Colonic mucosa (tissue), 4 donors: ENCODE data around the gene STARD5. TPM values are rescaled to one million over a fixed set of nuclear protein-coding genes. Genes with fewer than 3 reads are reported as not detected.
A peak's percentile ranks its signal among the peaks of the same experiment; 100 is the strongest.

Experiments used
- DNase-seq: peaks from one replicate; pipeline ENCODE4 v3.0.0-alpha.2; 2020
- H3K27ac ChIP-seq: fragments of 200-600 bp; one replicate; pipeline ENCODE4 v1.8.0; 2021
- H3K27me3 ChIP-seq: fragments of 200-600 bp; one replicate; pipeline ENCODE4 v1.8.0; 2021
- H3K36me3 ChIP-seq: fragments of 200-600 bp; one replicate; pipeline ENCODE4 v1.8.0; 2021
- H3K4me1 ChIP-seq: fragments of 200-600 bp; one replicate; pipeline ENCODE4 v1.8.0; 2021; ENCODE audit warnings: mild to moderate bottlenecking
- H3K4me3 ChIP-seq: fragments of 200-600 bp; one replicate; pipeline ENCODE4 v1.8.0; 2021
- H3K9ac ChIP-seq, 2 donors: one replicate each; pipeline ENCODE4 v1.7.0; 2013; ENCODE audit warnings: control low read depth in 2 of 2, low read depth in 2 of 2, low read length in 2 of 2
- H3K9me3 ChIP-seq: fragments of 200-600 bp; one replicate; pipeline ENCODE4 v1.8.0; 2021
- intact Hi-C: fragments of 100-400 bp; cut with DNase I; formaldehyde crosslinking; loops from one replicate; pipeline ENCODE4 v1.14.1; 2022
- total RNA-seq, 2 donors: library from RNA; stranded (reverse); fragmentation: NEBNext Ultra II Directional in 1 of 2; extraction: Animal tissue kit (Norgen Biotek cat#: 25700) in 1 of 2; gene quantifications; one replicate each; pipeline ENCODE4 v1.2.1, GENCODE V29; 2021
- TF ChIP-seq, protein P1 (sequence below): fragments of 200-600 bp; IDR thresholded peaks from one replicate; pipeline ENCODE4 v1.8.0; 2022; ENCODE audit warnings: antibody characterized with exemption, mild to moderate bottlenecking
- donor health status: healthy.
- donor health status: DM: no; HTN: no; CAD: no.
- donor health status: DM: no; HTN: no; CAD: no.

STARD5 gene
- total RNA-seq, 2 donors from 2014 or later, result 34.7 to 38.7 TPM

DNA sequence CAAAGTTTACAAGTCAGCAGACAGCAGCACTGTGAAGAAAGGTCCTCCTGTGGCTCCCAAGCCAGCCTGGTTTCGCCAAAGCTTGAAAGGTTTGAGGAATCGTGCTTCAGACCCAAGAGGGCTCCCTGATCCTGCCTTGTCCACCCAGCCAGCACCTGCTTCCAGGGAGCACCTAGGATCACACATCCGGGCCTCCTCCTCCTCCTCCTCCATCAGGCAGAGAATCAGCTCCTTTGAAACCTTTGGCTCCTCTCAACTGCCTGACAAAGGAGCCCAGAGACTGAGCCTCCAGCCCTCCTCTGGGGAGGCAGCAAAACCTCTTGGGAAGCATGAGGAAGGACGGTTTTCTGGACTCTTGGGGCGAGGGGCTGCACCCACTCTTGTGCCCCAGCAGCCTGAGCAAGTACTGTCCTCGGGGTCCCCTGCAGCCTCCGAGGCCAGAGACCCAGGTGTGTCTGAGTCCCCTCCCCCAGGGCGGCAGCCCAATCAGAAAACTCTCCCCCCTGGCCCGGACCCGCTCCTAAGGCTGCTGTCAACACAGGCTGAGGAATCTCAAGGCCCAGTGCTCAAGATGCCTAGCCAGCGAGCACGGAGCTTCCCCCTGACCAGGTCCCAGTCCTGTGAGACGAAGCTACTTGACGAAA, 24.2 kb downstream of the STARD5 start:
- Histone ChIP-seq H3K27me3 (no peaks in the 10 kb centered on the region), H3K9ac (peak overlapping the region in 1 of 2 donors; percentile 38), H3K9me3 (no peaks in the 10 kb centered on the region), H3K36me3 (no peaks in the 10 kb centered on the region), H3K4me3 (peak overlapping the region; percentile 8), H3K4me1 (no peaks in the 10 kb centered on the region), H3K27ac (peak overlapping the region; percentile 5)
- TF ChIP-seq, protein P1, sequence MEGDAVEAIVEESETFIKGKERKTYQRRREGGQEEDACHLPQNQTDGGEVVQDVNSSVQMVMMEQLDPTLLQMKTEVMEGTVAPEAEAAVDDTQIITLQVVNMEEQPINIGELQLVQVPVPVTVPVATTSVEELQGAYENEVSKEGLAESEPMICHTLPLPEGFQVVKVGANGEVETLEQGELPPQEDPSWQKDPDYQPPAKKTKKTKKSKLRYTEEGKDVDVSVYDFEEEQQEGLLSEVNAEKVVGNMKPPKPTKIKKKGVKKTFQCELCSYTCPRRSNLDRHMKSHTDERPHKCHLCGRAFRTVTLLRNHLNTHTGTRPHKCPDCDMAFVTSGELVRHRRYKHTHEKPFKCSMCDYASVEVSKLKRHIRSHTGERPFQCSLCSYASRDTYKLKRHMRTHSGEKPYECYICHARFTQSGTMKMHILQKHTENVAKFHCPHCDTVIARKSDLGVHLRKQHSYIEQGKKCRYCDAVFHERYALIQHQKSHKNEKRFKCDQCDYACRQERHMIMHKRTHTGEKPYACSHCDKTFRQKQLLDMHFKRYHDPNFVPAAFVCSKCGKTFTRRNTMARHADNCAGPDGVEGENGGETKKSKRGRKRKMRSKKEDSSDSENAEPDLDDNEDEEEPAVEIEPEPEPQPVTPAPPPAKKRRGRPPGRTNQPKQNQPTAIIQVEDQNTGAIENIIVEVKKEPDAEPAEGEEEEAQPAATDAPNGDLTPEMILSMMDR, result no peak
- intact Hi-C loops, result no loop called here
- no peak for DNase-seq

DNA sequence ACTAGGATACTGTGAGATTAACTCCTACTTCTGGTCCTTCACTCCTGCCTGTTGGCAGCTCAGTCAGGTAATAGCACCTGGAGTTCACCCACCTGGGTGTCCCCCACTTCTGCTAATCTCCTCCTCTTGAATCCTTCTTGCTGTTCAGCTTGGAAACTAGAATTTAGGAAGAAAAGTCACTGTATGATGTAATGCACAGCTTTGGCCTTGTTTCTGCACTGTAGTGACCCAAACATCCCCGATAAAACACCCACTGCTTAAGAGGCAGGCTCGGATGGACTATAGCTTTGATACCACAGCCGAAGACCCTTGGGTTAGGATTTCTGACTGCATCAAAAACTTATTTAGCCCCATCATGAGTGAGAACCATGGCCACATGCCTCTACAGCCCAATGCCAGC, 24.8 kb downstream of the STARD5 start:
- no peaks in the 10 kb centered on the region for H3K9me3 ChIP-seq
- H3K27ac ChIP-seq, result peak overlapping the region; percentile 71
- H3K9ac ChIP-seq, result peak overlapping the region in 1 of 2 donors; percentile 38
- TF ChIP-seq, protein P1, result no peak
- peak overlapping the region; percentile 8 for H3K4me3 ChIP-seq
- no peaks in the 10 kb centered on the region for H3K4me1 ChIP-seq
- intact Hi-C loops, result no loop called here
- H3K27me3 ChIP-seq, result no peaks in the 10 kb centered on the region
- no peaks in the 10 kb centered on the region for H3K36me3 ChIP-seq
- no peak for DNase-seq

DNA sequence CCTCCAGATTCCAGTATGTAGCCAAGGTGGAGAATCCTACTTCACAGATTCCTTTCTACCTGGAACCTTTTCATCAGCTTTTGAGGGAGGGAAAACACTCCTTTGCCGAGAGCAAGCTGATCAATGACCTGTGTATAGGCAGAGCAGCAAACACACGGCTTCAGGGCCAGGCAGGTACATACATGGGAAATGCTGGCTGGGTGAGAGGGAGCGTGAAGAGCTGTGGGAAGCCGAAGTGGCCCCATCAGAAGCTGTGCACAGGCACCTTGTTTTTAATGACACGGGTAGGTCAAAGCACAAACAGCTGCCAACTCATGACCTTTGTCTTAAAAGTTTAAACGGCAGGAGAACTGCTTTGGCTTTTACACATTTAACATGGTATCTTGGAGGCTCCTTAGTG, 25.3 kb downstream of the STARD5 start:
- TF ChIP-seq, protein P1, result no peak
- intact Hi-C loops, result no loop called here
- Histone ChIP-seq H3K9me3 (no peaks in the 10 kb centered on the region), H3K4me1 (no peaks in the 10 kb centered on the region), H3K36me3 (no peaks in the 10 kb centered on the region), H3K27me3 (no peaks in the 10 kb centered on the region), H3K27ac (peak overlapping the region; percentile 71), H3K4me3 (peak overlapping the region; percentile 19), H3K9ac (peak overlapping the region in 1 of 2 donors; percentile 65)
- DNase-seq, result no peak

DNA sequence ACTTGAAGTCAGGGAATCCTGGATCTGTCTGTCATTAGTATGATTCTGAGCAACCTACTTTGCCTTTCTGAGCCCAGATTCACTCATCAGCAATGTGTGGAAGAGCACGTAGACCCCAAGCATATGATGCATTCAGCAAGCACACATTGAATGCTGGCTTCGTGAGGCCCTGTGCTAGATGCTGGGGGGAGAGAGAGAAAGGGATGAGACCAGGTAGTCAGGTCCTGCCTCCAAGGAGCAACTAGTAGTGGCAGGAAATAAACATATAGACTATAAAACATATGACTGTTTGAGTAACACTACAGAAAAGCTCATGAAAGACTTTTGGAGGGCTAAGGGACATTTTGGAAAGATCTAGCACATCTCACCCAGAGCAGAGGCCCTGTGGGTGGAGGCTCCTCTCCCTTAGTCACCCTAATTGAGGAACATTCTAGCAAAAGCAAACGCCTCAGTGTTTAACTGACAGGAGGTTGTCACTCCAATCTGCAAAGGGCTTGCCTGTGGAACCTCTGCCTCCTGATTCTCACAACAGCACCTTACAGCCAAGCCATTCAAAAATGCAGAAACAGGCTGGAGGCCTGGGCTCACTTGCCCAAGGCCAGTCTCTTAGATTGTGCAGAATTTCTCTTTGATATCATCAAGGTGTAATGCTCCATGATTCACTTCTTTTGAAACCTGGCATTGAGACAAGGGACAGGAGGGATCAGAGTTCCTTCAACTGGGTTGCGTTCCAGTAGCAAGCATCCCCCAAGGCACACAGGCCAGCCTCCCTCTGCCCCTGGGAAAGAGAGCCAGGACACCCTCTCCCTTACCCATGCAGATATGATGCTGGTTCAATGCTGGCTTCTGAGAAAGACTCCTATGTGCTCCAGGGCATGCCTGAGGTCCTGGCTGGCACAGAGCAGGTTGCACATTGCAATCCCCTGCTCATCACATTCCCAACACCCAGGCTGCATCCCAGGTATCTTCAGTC, 26.1 kb downstream of the STARD5 start:
- peak overlapping the region; percentile 28 to 65 for H3K9ac ChIP-seq
- no peaks in the 10 kb centered on the region for H3K9me3 ChIP-seq
- H3K36me3 ChIP-seq, result no peaks in the 10 kb centered on the region
- H3K27me3 ChIP-seq, result no peaks in the 10 kb centered on the region
- no peak for DNase-seq
- peak overlapping the region; percentile 71 for H3K27ac ChIP-seq
- no peaks in the 10 kb centered on the region for H3K4me1 ChIP-seq
- peak overlapping the region; percentile 35 for H3K4me3 ChIP-seq
- TF ChIP-seq, protein P1, result no peak
- intact Hi-C loops, result no loop called here

DNA sequence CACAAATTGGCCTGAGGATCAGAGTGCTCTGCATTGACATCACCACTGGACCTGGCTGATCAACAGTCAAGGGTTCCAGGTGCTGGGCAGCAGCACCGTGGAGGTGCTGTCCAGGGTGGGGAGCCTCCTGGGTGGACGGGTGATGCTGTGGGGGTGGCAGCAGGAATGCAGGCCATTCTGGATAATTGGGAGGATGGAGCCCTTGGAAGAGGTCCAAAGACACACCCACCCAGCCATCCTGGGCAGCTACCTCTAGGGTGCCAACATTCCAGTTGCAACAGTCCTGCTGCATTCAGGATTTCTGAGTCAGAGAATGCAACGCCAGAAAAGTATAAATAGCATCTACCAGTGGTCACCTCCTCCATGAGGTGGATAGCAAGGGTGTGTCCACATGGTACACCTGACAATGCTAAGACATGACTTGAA, 26.8 kb downstream of the STARD5 start:
- Histone ChIP-seq H3K27me3 (no peaks in the 10 kb centered on the region), H3K9ac (peak overlapping the region; percentile 28 to 65), H3K4me1 (no peaks in the 10 kb centered on the region), H3K27ac (peak overlapping the region; percentile 71), H3K36me3 (no peaks in the 10 kb centered on the region), H3K4me3 (peak overlapping the region; percentile 35), H3K9me3 (no peaks in the 10 kb centered on the region)
- intact Hi-C loops, result no loop called here
- no peak for DNase-seq
- TF ChIP-seq, protein P1, result no peak
